GM12878 (cell line): ENCODE results near the gene SRGAP1. TPM values are rescaled to one million over a fixed set of nuclear protein-coding genes. Genes with fewer than 3 reads are reported as not detected.

ENCODE experiments used
- ATAC-seq: fragments of 200-7000 bp; cut with Tn5 transposase; 3 replicates; pipeline ENCODE4 v1.9.1; 2020; ENCODE audit warnings: mild to moderate bottlenecking, moderate library complexity
- BruUV-seq: library from RNA; stranded (reverse); fragments of 400-500 nt; replicated peaks from 2 replicates; lab custom pipeline; 2021; lab: Mats Ljungman, UMichigan
- CTCF ChIA-PET: fragments of 300-600 bp; sonication (Branson Sonifier 250); formaldehyde crosslinking; extraction: SDS; loops from one replicate; lab custom pipeline; 2021; ENCODE audit warnings: inconsistent platforms; lab: Yijun Ruan, JAX
- POLR2A ChIA-PET: fragments of 350-600 bp; formaldehyde crosslinking; extraction: SDS; loops from one replicate; lab custom pipeline; 2021; ENCODE audit warnings: inconsistent platforms; lab: Charles Lee
- RAD21 ChIA-PET: fragments of 300-600 bp; sonication (Branson Sonifier 250); formaldehyde crosslinking; loops from one replicate; lab custom pipeline; 2023; ENCODE audit warnings: antibody characterized with exemption; ENCODE audit not compliant: unreplicated experiment; lab: Charles Lee
- SMC1A ChIA-PET: fragments of 300-600 bp; sonication (Branson Sonifier 250); formaldehyde crosslinking; loops from one replicate; lab custom pipeline; 2023; ENCODE audit not compliant: unreplicated experiment, uncharacterized antibody; lab: Charles Lee
- DNase-seq: peaks from one replicate; pipeline ENCODE4 v3.0.0-alpha.2; 2011; ENCODE audit warnings: low read depth, low spot score
- FAIRE-seq: peaks from 3 replicates; lab custom pipeline; 2011; peaks lifted over from hg19 to GRCh38; lab: Jason Lieb, UNC
- H2AFZ ChIP-seq: 2 replicates; pipeline ENCODE4 v1.6.0; 2011; ENCODE audit warnings: low read depth, low read length, control low read depth; ENCODE audit not compliant: control insufficient read depth
- H3K27ac ChIP-seq: 2 replicates; pipeline ENCODE4 v1.5.1; 2011; ENCODE audit warnings: control low read depth; ENCODE audit not compliant: control insufficient read depth, insufficient read depth
- H3K27me3 ChIP-seq, 2 experiments: replicated peaks in 1 of 2; 2 replicates each; pipeline versions ENCODE4 v1.6.0 to v1.6.1; 2011; ENCODE audit warnings: low read length in 1 of 2; ENCODE audit not compliant: control insufficient read depth in 2 of 2, insufficient read depth in 2 of 2
- H3K36me3 ChIP-seq, 2 experiments: 2 replicates each; pipeline ENCODE4 v1.5.1; 2011; ENCODE audit warnings: low read length in 1 of 2; ENCODE audit not compliant: control insufficient read depth in 2 of 2, insufficient read depth in 2 of 2
- H3K4me1 ChIP-seq: 2 replicates; pipeline ENCODE4 v1.6.1; 2011; ENCODE audit warnings: mild to moderate bottlenecking, low read length, moderate library complexity, mixed read lengths; ENCODE audit not compliant: control insufficient read depth, insufficient read depth
- H3K4me2 ChIP-seq: 2 replicates; pipeline ENCODE4 v1.6.0; 2011; ENCODE audit warnings: control low read depth; ENCODE audit not compliant: control insufficient read depth, insufficient read depth
- H3K4me3 ChIP-seq: fragments of 200-600 bp; sonication (generic); 2 replicates; pipeline ENCODE4 v1.5.1; 2016
- H3K79me2 ChIP-seq: 2 replicates; pipeline ENCODE4 v1.6.0; 2011; ENCODE audit warnings: low read length; ENCODE audit not compliant: control insufficient read depth, insufficient read depth
- H3K9ac ChIP-seq: 2 replicates; pipeline ENCODE4 v1.8.0; 2011; ENCODE audit warnings: low read length, control low read depth, mixed read lengths; ENCODE audit not compliant: control insufficient read depth, insufficient read depth
- H3K9me3 ChIP-seq: replicated peaks from 3 replicates; pipeline ENCODE4 v1.5.1; 2011; ENCODE audit warnings: mild to moderate bottlenecking, low read length; ENCODE audit not compliant: control insufficient read depth, insufficient read depth
- H4K20me1 ChIP-seq: 2 replicates; pipeline ENCODE4 v1.6.0; 2011; ENCODE audit not compliant: control insufficient read depth, insufficient read depth
- BCLAF1 ChIP-seq: fragments of 450-650 bp; IDR thresholded peaks from 2 replicates; pipeline ENCODE4 v1.6.1; 2017; ENCODE audit warnings: antibody characterized with exemption, mild to moderate bottlenecking, moderate library complexity
- DPF2 ChIP-seq: fragments of 450-650 bp; IDR thresholded peaks from 2 replicates; pipeline ENCODE4 v1.6.1; 2017; ENCODE audit warnings: mild to moderate bottlenecking
- EP300 ChIP-seq, 2 experiments: fragments of 150-350 bp in 1 of 2; IDR thresholded peaks; 2 replicates each; pipeline ENCODE4 v1.6.1; 2011 to 2012; ENCODE audit warnings: low read depth in 2 of 2, low read length in 2 of 2, borderline replicate concordance in 1 of 2, improper control_type of control experiment in 1 of 2, inconsistent platforms in 1 of 2; ENCODE audit not compliant: control insufficient read depth in 1 of 2
- FOXM1 ChIP-seq: IDR thresholded peaks from 2 replicates; pipeline ENCODE4 v1.6.1; 2012; ENCODE audit warnings: low read depth, mild to moderate bottlenecking, inconsistent platforms, low read length, moderate library complexity
- HDAC2 ChIP-seq: fragments of 200-600 bp; sonication (generic); IDR thresholded peaks from 2 replicates; pipeline ENCODE4 v1.6.1; 2017
- IKZF2 ChIP-seq, 2 experiments: fragments of 450-650 bp; IDR thresholded peaks; 2 replicates each; pipeline ENCODE4 v1.6.1; 2017; ENCODE audit warnings: mild to moderate bottlenecking in 2 of 2, moderate library complexity in 2 of 2
- IRF4 ChIP-seq: IDR thresholded peaks from 2 replicates; pipeline ENCODE4 v1.6.1; 2011; ENCODE audit warnings: low read depth, low read length
- MEF2A ChIP-seq: IDR thresholded peaks from 2 replicates; pipeline ENCODE4 v1.6.1; 2011; ENCODE audit warnings: low read depth, mild to moderate bottlenecking, low read length, moderate library complexity; ENCODE audit not compliant: insufficient read depth
- MEF2B ChIP-seq: fragments of 450-650 bp; IDR thresholded peaks from 2 replicates; pipeline ENCODE4 v1.6.1; 2018; ENCODE audit warnings: mild to moderate bottlenecking, moderate library complexity; ENCODE audit not compliant: partially characterized antibody, poor library complexity, severe bottlenecking
- MLLT1 ChIP-seq: fragments of 450-650 bp; IDR thresholded peaks from 2 replicates; pipeline ENCODE4 v1.6.1; 2016; ENCODE audit warnings: mild to moderate bottlenecking
- MTA2 ChIP-seq: fragments of 450-650 bp; IDR thresholded peaks from 2 replicates; pipeline ENCODE4 v1.6.1; 2016; ENCODE audit warnings: low read depth, mild to moderate bottlenecking, moderate library complexity
- NBN ChIP-seq: fragments of 450-650 bp; IDR thresholded peaks from 2 replicates; pipeline ENCODE4 v1.6.1; 2016
- NFIC ChIP-seq: IDR thresholded peaks from 2 replicates; pipeline ENCODE4 v1.6.1; 2012; ENCODE audit warnings: low read depth, mild to moderate bottlenecking, inconsistent platforms, low read length, moderate library complexity
- POLR2AphosphoS2 ChIP-seq: IDR thresholded peaks from 2 replicates; pipeline ENCODE4 v1.6.1; 2011; ENCODE audit warnings: low read depth, mild to moderate bottlenecking, low read length, improper control_type of control experiment, moderate library complexity
- SMARCA5 ChIP-seq: fragments of 450-650 bp; IDR thresholded peaks from 2 replicates; pipeline ENCODE4 v1.6.1; 2017; ENCODE audit warnings: mild to moderate bottlenecking
- SUPT20H ChIP-seq: IDR thresholded peaks from 2 replicates; pipeline ENCODE4 v1.6.1; 2011; ENCODE audit warnings: low read depth, mild to moderate bottlenecking, low read length, moderate library complexity, borderline replicate concordance; ENCODE audit not compliant: control insufficient read depth
- WRNIP1 ChIP-seq: IDR thresholded peaks from 2 replicates; pipeline ENCODE4 v1.6.1; 2011; ENCODE audit warnings: low read depth, low read length, improper control_type of control experiment, borderline replicate concordance
- ZNF217 ChIP-seq: fragments of 450-650 bp; IDR thresholded peaks from 2 replicates; pipeline ENCODE4 v1.6.1; 2017; ENCODE audit warnings: antibody characterized with exemption, mild to moderate bottlenecking
- ZNF274 ChIP-seq: IDR thresholded peaks from one replicate; pipeline ENCODE4 v1.8.0; 2011; ENCODE audit not compliant: insufficient read length, insufficient read depth
- WGBS: methylation state at CpG from one replicate; pipeline ENCODE4 v1.1.6; 2016; ENCODE audit warnings: low lambda C conversion rate; ENCODE audit not compliant: insufficient replicate concordance, insufficient coverage; ENCODE audit errors: missing lambda C conversion rate; 5-methylcytosine and 5-hydroxymethylcytosine counted together
- in situ Hi-C: fragments of 300-500 bp; cut with MboI; formaldehyde crosslinking; loops from 9 replicates; pipeline ENCODE4 v1.14.3; 2018; ENCODE audit warnings: mixed read lengths
- intact Hi-C: fragments of 100-400 bp; cut with micrococcal nuclease; formaldehyde crosslinking; loops from one replicate; pipeline ENCODE4 v1.14.2; 2022; ENCODE audit not compliant: unreplicated experiment
- polyA plus RNA-seq, 11 experiments: library from polyadenylated mRNA; depleted of rRNA in 4 of 11; unstranded in 6 of 11; stranded (reverse) in 5 of 11; fragments of >200 nt; fragmentation: Nextera tagmentation in 4 of 11; fragmentation: Illumina TruSeq in 1 of 11; extraction: Ambion mirVana in 4 of 11; extraction: Trizol in 1 of 11; gene quantifications; 1 replicate in 1 of 11; 2 replicates in 10 of 11; pipeline versions ENCODE4 v1.2.1 to v1.2.3, GENCODE V29; 2011 to 2016; ENCODE audit warnings: inconsistent platforms in 2 of 11, missing spikeins in 2 of 11, low read depth in 1 of 11
- total RNA-seq, 4 experiments: library from RNA; depleted of rRNA in 3 of 4; stranded (reverse); fragments of >200 nt in 3 of 4; fragmentation: Illumina TruSeq in 1 of 4; extraction: Trizol in 1 of 4; gene quantifications; 2 replicates each; pipeline versions ENCODE4 v1.2.1 to v1.2.3, GENCODE V29; 2013 to 2021

Gene SRGAP1
- total and polyA plus RNA-seq, 10 of the 15 experiments (the other 5 are each of a cell fraction or from before 2014, with no cell fraction given): 0.16 to 0.85 (median 0.46) TPM

DNA sequence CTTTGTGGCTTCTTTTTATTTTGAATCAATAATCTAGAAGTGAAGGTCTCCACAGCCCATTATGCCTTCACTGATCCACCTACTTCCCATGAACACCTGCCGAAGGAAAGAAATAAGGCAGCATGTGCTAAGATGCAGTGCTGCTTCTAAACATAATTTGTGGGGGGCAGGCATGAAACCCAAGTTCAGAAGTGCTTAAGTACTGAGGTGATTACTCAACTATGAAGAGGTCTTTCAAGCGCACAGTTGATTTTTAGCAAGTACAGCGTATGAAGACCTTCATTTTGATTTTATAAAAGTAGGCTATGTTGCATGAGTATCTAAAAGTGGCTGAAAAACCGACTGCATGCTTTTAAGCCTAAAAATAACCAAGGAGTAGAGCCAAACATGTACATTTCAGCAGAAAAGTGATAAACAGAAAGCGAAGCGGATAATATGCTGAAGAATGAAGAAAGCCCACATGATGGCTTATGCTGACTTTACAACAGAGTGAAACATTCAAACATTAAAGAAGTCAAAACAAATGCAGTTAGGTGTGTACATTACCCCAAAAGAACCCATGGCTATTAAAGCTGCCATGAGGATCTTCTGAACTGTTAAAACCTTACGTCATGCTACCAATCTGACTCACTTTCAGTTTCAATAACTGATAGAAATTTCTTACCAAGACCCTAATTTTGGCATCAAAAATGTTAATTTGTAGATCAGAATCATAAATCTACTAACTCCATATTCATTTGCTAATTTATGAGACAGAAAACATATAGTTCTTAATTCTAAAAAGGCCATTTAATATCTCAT is 348.3 kb downstream of the SRGAP1 start (continued):
- peak; percentile 73 for TF ChIP-seq MEF2B
- TF ChIP-seq NBN: no peak
- peak; percentile 96 for TF ChIP-seq IRF4
- TF ChIP-seq MEF2A: peak; percentile 74; the same call in 1 of the 2 replicates
- TF ChIP-seq EP300 (IDR thresholded peaks at IDR 0.05; ENCODE audit: borderline replicate concordance in 1 of 2, control insufficient read depth in 1 of 2, low read depth in 2 of 2, low read length in 2 of 2): peak in 1 of 2 experiments; percentile 46; a peak in 1 of 4 replicates
- TF ChIP-seq MLLT1: 0 out of 2 replicates have a peak, but pooled peaks have one; percentile 30
- TF ChIP-seq NFIC: peak; percentile 95
- TF ChIP-seq DPF2: peak; percentile 83
- 0 out of 4 replicates have a peak, but pooled peaks have one; percentile 15 to 19 for TF ChIP-seq IKZF2 (IDR thresholded peaks at IDR 0.05)

GRCh38 chr12:64193931-64194330 is 349.4 kb downstream of the SRGAP1 start:
- ATAC-seq (no peak), FAIRE-seq (no peak), DNase-seq (no peak)
- Histone ChIP-seq H3K36me3 (peaks cover 0 to 9% of the 10 kb centered on the region in 2 experiments; a peak in 2 of 4 replicates), H3K27ac (peak overlapping the region; percentile 46; the same call in 1 of the 2 replicates), H3K9me3 (no peaks in the 10 kb centered on the region), H3K9ac (0 out of 2 replicates have a peak overlapping the region, but pooled peaks have one; percentile 1), H2AFZ (peak overlapping the region; percentile 54), H4K20me1 (no peaks in the 10 kb centered on the region), H3K79me2 (no peaks in the 10 kb centered on the region), H3K4me2 (peak overlapping the region; percentile 26), H3K4me3 (no peak overlapping the region), H3K4me1 (peaks cover 10% of the 10 kb centered on the region; the same call in 1 of the 2 replicates), H3K27me3 (no peaks in the 10 kb centered on the region)
- RAD21 ChIA-PET: no interaction called here
- CTCF ChIA-PET: interaction anchor here (1.1 kb wide), 1 partner anchor 25 kb away, joined by 5 read pairs; no protein-coding TSS in a partner anchor
- POLR2A ChIA-PET: no interaction called here
- WGBS: 96% methylated on average over 6 of the region's 6 CpGs
- SMC1A ChIA-PET: no interaction called here
- TSS peak; percentile 29 for BruUV-seq
- intact Hi-C loops: loop anchor here (2.0 kb wide), 1 partner anchor 29 kb away; the partner anchor contains the start of gene KICS2
- in situ Hi-C loops: no loop called here
- no peak for TF ChIP-seq POLR2AphosphoS2
- no peak for TF ChIP-seq ZNF274
- TF ChIP-seq MEF2B: no peak
- TF ChIP-seq HDAC2: no peak
- TF ChIP-seq IKZF2 (IDR thresholded peaks at IDR 0.05): no peak
- TF ChIP-seq SMARCA5: no peak
- TF ChIP-seq FOXM1: no peak
- no peak for TF ChIP-seq MTA2
- TF ChIP-seq ZNF217: no peak
- no peak for TF ChIP-seq BCLAF1
- TF ChIP-seq SUPT20H: no peak
- TF ChIP-seq WRNIP1: no peak
